SK-N-SH treated with all-trans-retinoic acid at 6 μM for 48 hours (cell line): ENCODE results near the gene AGL.
"Not testable (repeated sequence)": the region's sequence is repeated elsewhere in the genome, so short reads cannot be mapped to it uniquely, and the experiment has no call there.

Experiments
- ARNTL ChIP-seq: fragments of 450-650 bp; formaldehyde crosslinking; IDR thresholded peaks from 2 replicates; pipeline ENCODE4 v1.5.0; 2020; ENCODE audit warnings: low read depth, mild to moderate bottlenecking, moderate library complexity, borderline replicate concordance
- ESRRG ChIP-seq: fragments of 250-450 bp; sonication (Bioruptor Pico); IDR thresholded peaks from 2 replicates; pipeline ENCODE4 v1.6.1; 2021; ENCODE audit warnings: mild to moderate bottlenecking
- PATZ1 ChIP-seq: fragments of 250-450 bp; sonication (Bioruptor Pico); IDR thresholded peaks from 2 replicates; pipeline ENCODE4 v1.8.0; 2020; ENCODE audit warnings: mild to moderate bottlenecking, moderate library complexity, borderline replicate concordance

GRCh38 chr1:99960260-99960659 lies 110.1 kb downstream of the AGL start:
- TF ChIP-seq PATZ1, ESRRG, ARNTL (CRISPR knock-in tag): not testable (repeated sequence)
